GM12892 (cell line): Measurements from ENCODE around the gene MEGF9.

Experiments
- POLR2AphosphoS5 ChIP-seq: IDR thresholded peaks from 2 replicates; pipeline ENCODE4 v1.6.1; 2011; ENCODE audit warnings: low read depth, low read length, control low read depth
- TAF1 ChIP-seq: IDR thresholded peaks from 2 replicates; pipeline ENCODE4 v1.6.1; 2011; ENCODE audit warnings: low read depth, mild to moderate bottlenecking, control low read depth, low read length, borderline replicate concordance

- no peak for TF ChIP-seq TAF1
- no peak for TF ChIP-seq POLR2AphosphoS5
These were observed 18.9 kb upstream of the MEGF9 start for GRCh38 chr9:120733190-120733589.
